Thymus (tissue), 11 donors: ENCODE results near the gene PLEKHH1. TPM values are rescaled to one million over a fixed set of nuclear protein-coding genes. Genes with fewer than 3 reads are reported as not detected.

ENCODE experiments used
- DNase-seq, 9 donors: peaks; one replicate each; pipeline ENCODE4 v3.0.0-alpha.2; 2013; ENCODE audit warnings: low spot score in 9 of 9, low read depth in 6 of 9, missing footprints in 1 of 9
- H3K27ac ChIP-seq, 2 donors: one replicate each; pipeline ENCODE4 v1.5.1; 2013; ENCODE audit warnings: control low read depth in 1 of 2, low read depth in 1 of 2, low read length in 1 of 2, mild to moderate bottlenecking in 1 of 2, moderate library complexity in 1 of 2
- H3K27me3 ChIP-seq, 2 donors: one replicate each; pipeline ENCODE4 v1.5.1; 2013; ENCODE audit warnings: low read length in 1 of 2; ENCODE audit not compliant: control insufficient read depth in 2 of 2, insufficient read depth in 1 of 2
- H3K36me3 ChIP-seq, 2 donors: one replicate each; pipeline ENCODE4 v1.5.1; 2013; ENCODE audit warnings: low read length in 1 of 2, mild to moderate bottlenecking in 1 of 2, moderate library complexity in 1 of 2; ENCODE audit not compliant: control insufficient read depth in 2 of 2, insufficient read depth in 2 of 2
- H3K4me1 ChIP-seq, 2 donors: one replicate each; pipeline ENCODE4 v1.5.1; 2013; ENCODE audit warnings: low read length in 2 of 2; ENCODE audit not compliant: control insufficient read depth in 2 of 2, insufficient read depth in 2 of 2
- H3K4me3 ChIP-seq, 2 donors: one replicate each; pipeline ENCODE4 v1.5.1; 2013; ENCODE audit warnings: low read length in 2 of 2, control low read depth in 1 of 2, mild to moderate bottlenecking in 1 of 2
- H3K9me3 ChIP-seq, 2 donors: one replicate each; pipeline ENCODE4 v1.5.1; 2013; ENCODE audit warnings: low read length in 1 of 2, mild to moderate bottlenecking in 1 of 2; ENCODE audit not compliant: control insufficient read depth in 2 of 2, insufficient read depth in 1 of 2
- WGBS: extraction: QIAGEN DNeasy Blood & Tissue Kit; methylation state at CpG from one replicate; pipeline ENCODE4 v1.1.7; 2013; 5-methylcytosine and 5-hydroxymethylcytosine counted together
- polyA plus RNA-seq: library from polyadenylated mRNA; stranded (reverse); fragments of 200-250 nt; gene quantifications from one replicate; pipeline ENCODE4 v1.2.3, GENCODE V29; 2013
- total RNA-seq: library from RNA; stranded (reverse); fragments of 120-200 nt; gene quantifications from one replicate; pipeline ENCODE4 v1.2.4, GENCODE V29; 2013
- donor health status: healthy.

PLEKHH1 gene
- total and polyA plus RNA-seq, 2 donors, result 2.0 to 10.7 TPM

GRCh38 chr14:67553547-67553946, 20.5 kb downstream of the PLEKHH1 start:
- H3K36me3 ChIP-seq, result no peaks in the 10 kb centered on the region
- H3K4me1 ChIP-seq, result no peaks in the 10 kb centered on the region
- no peak for DNase-seq
- no peaks in the 10 kb centered on the region for H3K9me3 ChIP-seq
- H3K27ac ChIP-seq, result no peak overlapping the region
- WGBS, result 46% methylated on average over 3 of the region's 3 CpGs
- no peak overlapping the region for H3K4me3 ChIP-seq
- H3K27me3 ChIP-seq, result peaks cover 0 to 4% of the 10 kb centered on the region in 2 donors

GRCh38 chr14:67554341-67554740, 21.3 kb downstream of the PLEKHH1 start:
- no peak for DNase-seq
- Histone ChIP-seq H3K27ac (no peak overlapping the region), H3K36me3 (no peaks in the 10 kb centered on the region)

GRCh38 chr14:67555518-67556090, 22.5 kb downstream of the PLEKHH1 start:
- H3K36me3 ChIP-seq, result no peaks in the 10 kb centered on the region
- H3K9me3 ChIP-seq, result no peaks in the 10 kb centered on the region
- no peak overlapping the region for H3K4me3 ChIP-seq
- no peaks in the 10 kb centered on the region for H3K4me1 ChIP-seq
- 86% methylated on average over 11 of the region's 11 CpGs for WGBS
- H3K27me3 ChIP-seq, result peaks cover 0 to 4% of the 10 kb centered on the region in 2 donors
- H3K27ac ChIP-seq, result no peak overlapping the region
- no peak for DNase-seq

More at GRCh38 chr14:67554341-67554740, 21.3 kb downstream of the PLEKHH1 start:
- H3K9me3 ChIP-seq, result no peaks in the 10 kb centered on the region
- no peaks in the 10 kb centered on the region for H3K4me1 ChIP-seq
- WGBS, result 96% methylated on average over 7 of the region's 7 CpGs
- peaks cover 0 to 4% of the 10 kb centered on the region in 2 donors for H3K27me3 ChIP-seq
- no peak overlapping the region for H3K4me3 ChIP-seq

GRCh38 chr14:67556671-67557070, 23.6 kb downstream of the PLEKHH1 start:
- H3K27me3 ChIP-seq, result peaks cover 0 to 4% of the 10 kb centered on the region in 2 donors
- 88% methylated on average over 2 of the region's 2 CpGs for WGBS

GRCh38 chr14:67557118-67557517, 24.0 kb downstream of the PLEKHH1 start:
- Histone ChIP-seq H3K36me3 (no peaks in the 10 kb centered on the region), H3K4me3 (no peak overlapping the region), H3K27me3 (peaks cover 0 to 4% of the 10 kb centered on the region in 2 donors), H3K9me3 (no peaks in the 10 kb centered on the region), H3K4me1 (no peaks in the 10 kb centered on the region), H3K27ac (no peak overlapping the region)
- WGBS, result 91% methylated on average over 7 of the region's 7 CpGs
- DNase-seq, result no peak

More at GRCh38 chr14:67556671-67557070, 23.6 kb downstream of the PLEKHH1 start:
- H3K4me3 ChIP-seq, result no peak overlapping the region
- no peaks in the 10 kb centered on the region for H3K9me3 ChIP-seq
- H3K36me3 ChIP-seq, result no peaks in the 10 kb centered on the region
- no peak for DNase-seq
- no peak overlapping the region for H3K27ac ChIP-seq
- no peaks in the 10 kb centered on the region for H3K4me1 ChIP-seq

- WGBS, result 92% methylated on average over 3 of the region's 3 CpGs
- DNase-seq, result no peak
- Histone ChIP-seq H3K27ac (no peak overlapping the region), H3K4me1 (no peaks in the 10 kb centered on the region), H3K27me3 (peaks cover 0 to 4% of the 10 kb centered on the region in 2 donors), H3K9me3 (no peaks in the 10 kb centered on the region), H3K4me3 (no peak overlapping the region), H3K36me3 (no peaks in the 10 kb centered on the region)
Observed at GRCh38 chr14:67557656-67558055, 24.6 kb downstream of the PLEKHH1 start.

GRCh38 chr14:67559639-67560038, 26.5 kb downstream of the PLEKHH1 start:
- 45% methylated on average over 4 of the region's 4 CpGs for WGBS

GRCh38 chr14:67562025-67562775, 29.1 kb downstream of the PLEKHH1 start:
- Histone ChIP-seq H3K27ac (no peak overlapping the region), H3K4me3 (no peak overlapping the region), H3K9me3 (no peaks in the 10 kb centered on the region), H3K36me3 (no peaks in the 10 kb centered on the region), H3K27me3 (no peaks in the 10 kb centered on the region), H3K4me1 (no peaks in the 10 kb centered on the region)
- DNase-seq, result no peak
- WGBS, result 96% methylated on average over 14 of the region's 14 CpGs

More at GRCh38 chr14:67559639-67560038, 26.5 kb downstream of the PLEKHH1 start:
- no peaks in the 10 kb centered on the region for H3K9me3 ChIP-seq
- no peaks in the 10 kb centered on the region for H3K4me1 ChIP-seq
- H3K27me3 ChIP-seq, result peaks cover 0 to 2% of the 10 kb centered on the region in 2 donors
- no peaks in the 10 kb centered on the region for H3K36me3 ChIP-seq
- no peak for DNase-seq
- H3K27ac ChIP-seq, result no peak overlapping the region
- H3K4me3 ChIP-seq, result no peak overlapping the region

- 97% methylated on average over 5 of the region's 5 CpGs for WGBS
- Histone ChIP-seq H3K36me3 (no peaks in the 10 kb centered on the region), H3K27ac (no peak overlapping the region), H3K9me3 (no peaks in the 10 kb centered on the region), H3K4me3 (no peak overlapping the region), H3K27me3 (no peaks in the 10 kb centered on the region), H3K4me1 (no peaks in the 10 kb centered on the region)
- no peak for DNase-seq
Observed at GRCh38 chr14:67562776-67563150, 29.7 kb downstream of the PLEKHH1 start.
